ENCODE data around the gene CNTNAP5. TPM values are rescaled to one million over a fixed set of nuclear protein-coding genes. Genes with fewer than 3 reads are reported as not detected.

CNTNAP5 gene
- total RNA-seq: under 0.01 TPM in 1 of 2 replicates, not detected in the other

DNA sequence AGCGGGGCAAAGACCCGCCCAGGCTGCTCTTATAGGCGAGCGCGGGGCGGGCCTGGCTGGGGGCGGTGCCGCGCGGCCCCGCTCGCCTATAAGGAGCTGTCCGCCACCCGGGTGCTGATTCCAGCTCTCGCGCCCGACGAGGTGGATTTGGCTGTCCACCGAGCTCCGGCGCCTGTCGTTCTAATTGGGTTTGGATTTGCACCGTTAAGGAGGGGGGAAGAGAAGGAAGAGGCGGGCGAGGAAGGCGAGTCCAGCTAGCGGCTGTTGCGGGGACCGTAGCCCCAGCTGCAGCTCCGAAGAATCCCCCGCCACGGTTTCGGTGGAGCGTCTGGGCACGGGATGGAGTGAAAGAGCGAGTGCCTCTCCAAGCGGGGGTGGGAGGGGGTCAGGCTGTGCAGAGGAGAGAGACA lies at the start of gene CNTNAP5:
CNTNAP5 (plus strand) TSS at position 117 of the 410 bp plus-strand sequence. CDS start 364 bp downstream, outside the sequence.

Measured in dermis lymphatic vessel endothelial cell (primary cell).